GM12878 (cell line): ENCODE data around the gene TMEM52B. TPM values are rescaled to one million over a fixed set of nuclear protein-coding genes. Genes with fewer than 3 reads are reported as not detected.

ENCODE experiments used
- ATAC-seq: fragments of 200-7000 bp; cut with Tn5 transposase; 3 replicates; pipeline ENCODE4 v1.9.1; 2020; ENCODE audit warnings: mild to moderate bottlenecking, moderate library complexity
- BruUV-seq: library from RNA; stranded (reverse); fragments of 400-500 nt; replicated peaks from 2 replicates; lab custom pipeline; 2021; lab: Mats Ljungman, UMichigan
- CTCF ChIA-PET: fragments of 300-600 bp; sonication (Branson Sonifier 250); formaldehyde crosslinking; extraction: SDS; loops from one replicate; lab custom pipeline; 2021; ENCODE audit warnings: inconsistent platforms; lab: Yijun Ruan, JAX
- POLR2A ChIA-PET: fragments of 350-600 bp; formaldehyde crosslinking; extraction: SDS; loops from one replicate; lab custom pipeline; 2021; ENCODE audit warnings: inconsistent platforms; lab: Charles Lee
- RAD21 ChIA-PET: fragments of 300-600 bp; sonication (Branson Sonifier 250); formaldehyde crosslinking; loops from one replicate; lab custom pipeline; 2023; ENCODE audit warnings: antibody characterized with exemption; ENCODE audit not compliant: unreplicated experiment; lab: Charles Lee
- SMC1A ChIA-PET: fragments of 300-600 bp; sonication (Branson Sonifier 250); formaldehyde crosslinking; loops from one replicate; lab custom pipeline; 2023; ENCODE audit not compliant: unreplicated experiment, uncharacterized antibody; lab: Charles Lee
- DNase-seq: peaks from one replicate; pipeline ENCODE4 v3.0.0-alpha.2; 2011; ENCODE audit warnings: low read depth, low spot score
- FAIRE-seq: peaks from 3 replicates; lab custom pipeline; 2011; peaks lifted over from hg19 to GRCh38; lab: Jason Lieb, UNC
- H2AFZ ChIP-seq: 2 replicates; pipeline ENCODE4 v1.6.0; 2011; ENCODE audit warnings: low read depth, low read length, control low read depth; ENCODE audit not compliant: control insufficient read depth
- H3K27ac ChIP-seq: 2 replicates; pipeline ENCODE4 v1.5.1; 2011; ENCODE audit warnings: control low read depth; ENCODE audit not compliant: control insufficient read depth, insufficient read depth
- H3K27me3 ChIP-seq, 2 experiments: replicated peaks in 1 of 2; 2 replicates each; pipeline versions ENCODE4 v1.6.0 to v1.6.1; 2011; ENCODE audit warnings: low read length in 1 of 2; ENCODE audit not compliant: control insufficient read depth in 2 of 2, insufficient read depth in 2 of 2
- H3K36me3 ChIP-seq, 2 experiments: 2 replicates each; pipeline ENCODE4 v1.5.1; 2011; ENCODE audit warnings: low read length in 1 of 2; ENCODE audit not compliant: control insufficient read depth in 2 of 2, insufficient read depth in 2 of 2
- H3K4me1 ChIP-seq: 2 replicates; pipeline ENCODE4 v1.6.1; 2011; ENCODE audit warnings: mild to moderate bottlenecking, low read length, moderate library complexity, mixed read lengths; ENCODE audit not compliant: control insufficient read depth, insufficient read depth
- H3K4me2 ChIP-seq: 2 replicates; pipeline ENCODE4 v1.6.0; 2011; ENCODE audit warnings: control low read depth; ENCODE audit not compliant: control insufficient read depth, insufficient read depth
- H3K4me3 ChIP-seq: fragments of 200-600 bp; sonication (generic); 2 replicates; pipeline ENCODE4 v1.5.1; 2016
- H3K79me2 ChIP-seq: 2 replicates; pipeline ENCODE4 v1.6.0; 2011; ENCODE audit warnings: low read length; ENCODE audit not compliant: control insufficient read depth, insufficient read depth
- H3K9ac ChIP-seq: 2 replicates; pipeline ENCODE4 v1.8.0; 2011; ENCODE audit warnings: low read length, control low read depth, mixed read lengths; ENCODE audit not compliant: control insufficient read depth, insufficient read depth
- H3K9me3 ChIP-seq: replicated peaks from 3 replicates; pipeline ENCODE4 v1.5.1; 2011; ENCODE audit warnings: mild to moderate bottlenecking, low read length; ENCODE audit not compliant: control insufficient read depth, insufficient read depth
- H4K20me1 ChIP-seq: 2 replicates; pipeline ENCODE4 v1.6.0; 2011; ENCODE audit not compliant: control insufficient read depth, insufficient read depth
- BRCA1 ChIP-seq: IDR thresholded peaks from 2 replicates; pipeline ENCODE4 v1.6.1; 2011; ENCODE audit warnings: low read depth, low read length, improper control_type of control experiment
- HDGF ChIP-seq: fragments of 450-650 bp; IDR thresholded peaks from 2 replicates; pipeline ENCODE4 v1.6.1; 2016; ENCODE audit warnings: antibody characterized with exemption
- KAT2A ChIP-seq: conservative IDR thresholded peaks from 2 replicates; pipeline ENCODE4 v1.6.1; 2011; ENCODE audit warnings: low read depth, low read length; ENCODE audit not compliant: control insufficient read depth
- MEF2A ChIP-seq: IDR thresholded peaks from 2 replicates; pipeline ENCODE4 v1.6.1; 2011; ENCODE audit warnings: low read depth, mild to moderate bottlenecking, low read length, moderate library complexity; ENCODE audit not compliant: insufficient read depth
- PAX8 ChIP-seq: fragments of 450-650 bp; IDR thresholded peaks from 2 replicates; pipeline ENCODE4 v1.6.1; 2017; ENCODE audit warnings: mild to moderate bottlenecking, moderate library complexity
- PML ChIP-seq: IDR thresholded peaks from 2 replicates; pipeline ENCODE4 v1.6.1; 2012; ENCODE audit warnings: low read length, inconsistent platforms
- POLR2AphosphoS5 ChIP-seq: IDR thresholded peaks from 2 replicates; pipeline ENCODE4 v1.6.1; 2011; ENCODE audit warnings: mild to moderate bottlenecking, low read length, inconsistent platforms
- STAT3 ChIP-seq: IDR thresholded peaks from 2 replicates; pipeline ENCODE4 v1.6.1; 2011; ENCODE audit warnings: low read depth, low read length, improper control_type of control experiment
- ZNF384 ChIP-seq: IDR thresholded peaks from 2 replicates; pipeline ENCODE4 v1.6.1; 2012; ENCODE audit warnings: low read depth, mild to moderate bottlenecking, low read length, improper control_type of control experiment, borderline replicate concordance
- ZNF622 ChIP-seq: fragments of 450-650 bp; IDR thresholded peaks from 2 replicates; pipeline ENCODE4 v1.6.1; 2017; ENCODE audit warnings: mild to moderate bottlenecking, inconsistent platforms
- WGBS: methylation state at CpG from one replicate; pipeline ENCODE4 v1.1.6; 2016; ENCODE audit warnings: low lambda C conversion rate; ENCODE audit not compliant: insufficient replicate concordance, insufficient coverage; ENCODE audit errors: missing lambda C conversion rate; 5-methylcytosine and 5-hydroxymethylcytosine counted together
- in situ Hi-C: fragments of 300-500 bp; cut with MboI; formaldehyde crosslinking; loops from 9 replicates; pipeline ENCODE4 v1.14.3; 2018; ENCODE audit warnings: mixed read lengths
- intact Hi-C: fragments of 100-400 bp; cut with micrococcal nuclease; formaldehyde crosslinking; loops from one replicate; pipeline ENCODE4 v1.14.2; 2022; ENCODE audit not compliant: unreplicated experiment
- polyA plus RNA-seq, 11 experiments: library from polyadenylated mRNA; depleted of rRNA in 4 of 11; unstranded in 6 of 11; stranded (reverse) in 5 of 11; fragments of >200 nt; fragmentation: Nextera tagmentation in 4 of 11; fragmentation: Illumina TruSeq in 1 of 11; extraction: Ambion mirVana in 4 of 11; extraction: Trizol in 1 of 11; gene quantifications; 1 replicate in 1 of 11; 2 replicates in 10 of 11; pipeline versions ENCODE4 v1.2.1 to v1.2.3, GENCODE V29; 2011 to 2016; ENCODE audit warnings: inconsistent platforms in 2 of 11, missing spikeins in 2 of 11, low read depth in 1 of 11
- total RNA-seq, 4 experiments: library from RNA; depleted of rRNA in 3 of 4; stranded (reverse); fragments of >200 nt in 3 of 4; fragmentation: Illumina TruSeq in 1 of 4; extraction: Trizol in 1 of 4; gene quantifications; 2 replicates each; pipeline versions ENCODE4 v1.2.1 to v1.2.3, GENCODE V29; 2013 to 2021
- TF ChIP-seq, protein P1 (sequence below): IDR thresholded peaks from 2 replicates; pipeline ENCODE4 v1.6.1; 2011; ENCODE audit warnings: low read depth, mild to moderate bottlenecking, low read length, moderate library complexity, borderline replicate concordance; ENCODE audit errors: extremely low read depth

Gene TMEM52B
- total and polyA plus RNA-seq, 10 of the 15 experiments (the other 5 are each of a cell fraction or from before 2014, with no cell fraction given): not detected

- ATAC-seq: no peak
- H3K4me3 ChIP-seq: peak overlapping the region; percentile 67; the same call in 1 of the 2 replicates
- in situ Hi-C loops: no loop called here
- no peaks in the 10 kb centered on the region; the same call in 2 of the 3 replicates for H3K9me3 ChIP-seq
- H3K27ac ChIP-seq: no peak overlapping the region
- H4K20me1 ChIP-seq: no peaks in the 10 kb centered on the region
- intact Hi-C loops: loop anchor here (5.0 kb wide), 1 partner anchor 518 kb away; the partner anchor contains the start of gene STYK1
- H3K27me3 ChIP-seq: peaks cover 0 to 5% of the 10 kb centered on the region in 2 experiments; a peak in 2 of 4 replicates
- ChIA-PET SMC1A (interaction anchor here (0.7 to 0.9 kb wide), 3 partner anchors 37 to 542 kb away, joined by 3 to 6 read pairs (median 3); no protein-coding TSS in a partner anchor), CTCF (interaction anchor here (0.6 to 3.7 kb wide), 8 partner anchors 11 to 410 kb away, joined by 3 to 23 read pairs (median 4); no protein-coding TSS in a partner anchor), POLR2A (no interaction called here), RAD21 (no interaction called here)
- H3K4me1 ChIP-seq: 0 out of 2 replicates have a peak, but pooled peaks cover 4% of the 10 kb centered on the region
- BruUV-seq: no TSS peak
- H3K9ac ChIP-seq: no peak overlapping the region
- TF ChIP-seq POLR2AphosphoS5 (no peak), KAT2A (no peak), PML (no peak), BRCA1 (no peak), MEF2A (no peak), PAX8 (no peak), ZNF622 (no peak), STAT3 (no peak), HDGF (no peak), ZNF384 (no peak)
- TF ChIP-seq, protein P1, sequence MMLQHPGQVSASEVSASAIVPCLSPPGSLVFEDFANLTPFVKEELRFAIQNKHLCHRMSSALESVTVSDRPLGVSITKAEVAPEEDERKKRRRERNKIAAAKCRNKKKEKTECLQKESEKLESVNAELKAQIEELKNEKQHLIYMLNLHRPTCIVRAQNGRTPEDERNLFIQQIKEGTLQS: no peak
- no peaks in the 10 kb centered on the region for H3K36me3 ChIP-seq
- no peaks in the 10 kb centered on the region for H3K79me2 ChIP-seq
- H3K4me2 ChIP-seq: peak overlapping the region; percentile 100; the same call in 1 of the 2 replicates
- no peak for FAIRE-seq
- no peak for DNase-seq
- H2AFZ ChIP-seq: peak overlapping the region; percentile 43; the same call in 1 of the 2 replicates
- WGBS: 46% methylated on average over 6 of the region's 6 CpGs
These were observed 24.7 kb upstream of the TMEM52B start for GRCh38 chr12:10154145-10154496.
